ENCODE results near the gene HEXA. TPM values are rescaled to one million over a fixed set of nuclear protein-coding genes. Genes with fewer than 3 reads are reported as not detected.

HEXA gene
- total RNA-seq, 4 donors from 2014 or later: 35.7 to 61.2 (median 48.3) TPM

DNA sequence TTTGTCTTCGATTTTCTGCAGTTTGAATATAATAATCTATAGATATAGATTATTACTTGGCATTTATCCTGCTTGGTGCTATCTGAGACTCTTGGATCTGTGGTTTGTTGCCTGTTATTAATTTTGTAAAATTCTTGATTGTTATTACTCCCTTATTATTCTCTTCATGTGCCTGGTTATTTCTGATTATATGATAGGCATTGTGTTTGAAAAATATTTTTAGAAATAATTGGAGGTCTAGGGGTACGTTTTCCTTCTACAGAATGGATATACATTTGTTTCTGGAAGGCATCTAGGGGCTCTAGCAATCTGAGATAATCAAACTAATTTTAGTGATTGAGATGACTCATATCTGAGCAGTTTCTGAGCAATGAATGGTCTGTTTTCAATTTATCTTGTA is 41.0 kb downstream of the HEXA start:
- DNase-seq (ENCODE audit: low spot score in 2 of 2): no peak
- no peak overlapping the region for H3K4me3 ChIP-seq (ENCODE audit: low read depth, poor library complexity, severe bottlenecking)
- TF ChIP-seq, protein P1, sequence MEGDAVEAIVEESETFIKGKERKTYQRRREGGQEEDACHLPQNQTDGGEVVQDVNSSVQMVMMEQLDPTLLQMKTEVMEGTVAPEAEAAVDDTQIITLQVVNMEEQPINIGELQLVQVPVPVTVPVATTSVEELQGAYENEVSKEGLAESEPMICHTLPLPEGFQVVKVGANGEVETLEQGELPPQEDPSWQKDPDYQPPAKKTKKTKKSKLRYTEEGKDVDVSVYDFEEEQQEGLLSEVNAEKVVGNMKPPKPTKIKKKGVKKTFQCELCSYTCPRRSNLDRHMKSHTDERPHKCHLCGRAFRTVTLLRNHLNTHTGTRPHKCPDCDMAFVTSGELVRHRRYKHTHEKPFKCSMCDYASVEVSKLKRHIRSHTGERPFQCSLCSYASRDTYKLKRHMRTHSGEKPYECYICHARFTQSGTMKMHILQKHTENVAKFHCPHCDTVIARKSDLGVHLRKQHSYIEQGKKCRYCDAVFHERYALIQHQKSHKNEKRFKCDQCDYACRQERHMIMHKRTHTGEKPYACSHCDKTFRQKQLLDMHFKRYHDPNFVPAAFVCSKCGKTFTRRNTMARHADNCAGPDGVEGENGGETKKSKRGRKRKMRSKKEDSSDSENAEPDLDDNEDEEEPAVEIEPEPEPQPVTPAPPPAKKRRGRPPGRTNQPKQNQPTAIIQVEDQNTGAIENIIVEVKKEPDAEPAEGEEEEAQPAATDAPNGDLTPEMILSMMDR (IDR thresholded peaks at IDR 0.05): no peak
- TF ChIP-seq POLR2A (IDR thresholded peaks at IDR 0.05): no peak
- intact Hi-C loops (cut with DNase I; ENCODE audit: low total_unique reads): no loop called here
- 84 to 97% methylated on average over 2 of the region's 2 CpGs for WGBS, 2 donors

DNA sequence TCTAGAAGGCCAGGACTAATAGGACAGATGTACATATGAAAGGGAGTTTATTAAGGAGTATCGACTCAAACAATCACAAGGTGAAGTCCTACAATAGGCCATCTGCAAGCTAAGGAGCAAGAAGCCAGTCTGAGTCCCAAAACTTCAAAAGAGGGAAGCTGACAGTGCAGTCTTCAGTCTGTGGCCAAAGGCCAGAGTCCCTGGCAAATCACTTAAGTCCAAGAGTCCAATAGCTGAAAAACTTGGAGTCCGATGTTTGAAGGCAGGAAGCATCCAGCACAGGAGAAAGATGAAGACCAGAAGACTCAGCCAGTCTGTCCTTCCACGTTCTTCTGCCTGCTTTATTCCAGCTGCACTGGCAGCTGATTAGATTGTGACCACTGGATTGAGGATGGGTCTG is 44.8 kb downstream of the HEXA start:
- no peak overlapping the region for H3K4me3 ChIP-seq (ENCODE audit: low read depth, poor library complexity, severe bottlenecking)
- no peak for TF ChIP-seq POLR2A (IDR thresholded peaks at IDR 0.05)
- TF ChIP-seq, protein P1 (IDR thresholded peaks at IDR 0.05): no peak
- intact Hi-C loops (cut with DNase I; ENCODE audit: low total_unique reads): no loop called here
- DNase-seq (ENCODE audit: low spot score in 2 of 2): peak in 1 of 2 donors; percentile 49
- 93 to 94% methylated on average over 3 of the region's 3 CpGs for WGBS, 2 donors

DNA sequence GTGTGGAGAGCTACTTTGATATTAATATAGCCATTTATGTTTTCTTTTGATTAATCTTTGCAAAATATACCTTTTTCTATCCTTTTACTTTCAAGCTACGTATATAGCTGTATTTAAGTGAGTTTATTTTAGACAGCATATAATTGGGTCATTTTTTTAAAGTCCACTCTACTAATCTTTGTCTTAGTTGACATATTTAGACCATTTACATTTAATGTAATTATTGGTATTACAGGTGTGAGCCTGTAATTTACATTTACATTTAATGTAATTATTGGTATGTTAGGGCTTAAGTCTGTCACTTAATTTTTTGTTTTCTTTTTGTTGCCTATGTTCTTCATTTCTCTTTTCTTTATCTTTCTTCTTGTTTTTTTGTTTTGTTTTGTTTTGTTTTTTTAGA is 52.1 kb downstream of the HEXA start:
- TF ChIP-seq, protein P1 (IDR thresholded peaks at IDR 0.05): no peak
- no peak for TF ChIP-seq POLR2A (IDR thresholded peaks at IDR 0.05)
- 95 to 98% methylated on average over 1 of the region's 1 CpG for WGBS, 2 donors
- intact Hi-C loops (cut with DNase I; ENCODE audit: low total_unique reads): no loop called here
- H3K4me3 ChIP-seq (ENCODE audit: low read depth, poor library complexity, severe bottlenecking): no peak overlapping the region
- no peak for DNase-seq (ENCODE audit: low spot score in 2 of 2)

DNA sequence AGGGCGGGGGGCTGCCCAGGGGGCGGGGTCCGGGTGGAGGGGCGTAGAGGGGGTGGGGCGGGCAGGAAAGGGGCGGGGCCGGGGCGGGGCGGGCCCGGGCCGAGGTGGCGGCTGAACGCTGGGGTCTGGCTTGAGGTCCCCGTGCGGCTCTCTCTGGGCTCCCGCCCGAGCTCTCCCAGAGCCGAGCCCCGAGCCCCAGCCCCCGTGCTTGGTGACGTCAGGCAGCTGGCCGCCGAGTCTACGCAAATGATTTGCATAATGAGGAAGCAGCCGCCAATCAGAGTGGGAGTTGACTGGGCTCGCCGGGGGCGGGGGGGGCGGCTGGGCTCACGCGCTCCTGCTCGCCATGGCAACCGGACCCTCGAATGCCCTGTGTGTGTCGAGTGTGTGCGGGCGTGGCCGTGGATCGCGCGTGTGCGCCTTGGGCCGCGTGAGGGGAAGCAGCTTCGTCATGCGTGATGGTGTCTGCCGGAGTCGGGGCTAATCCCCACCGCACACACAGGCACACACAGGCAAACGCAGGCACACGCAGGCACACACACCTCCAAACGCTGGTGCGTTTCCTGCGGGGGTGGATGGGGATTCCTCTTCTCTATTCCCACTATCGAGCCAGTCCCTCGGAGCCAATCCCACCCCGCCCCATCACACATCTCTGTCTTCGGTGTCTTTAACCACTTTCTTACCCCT is 55.7 kb downstream of the HEXA start, which contains the start of gene CELF6:
Gene CELF6 (minus strand): TSS at position 173 of the 687 bp plus-strand sequence. CDS start 283 bp downstream, outside the sequence.
- peak within 1 kb of the TSS; percentile 14 for H3K4me3 ChIP-seq (ENCODE audit: low read depth, poor library complexity, severe bottlenecking)
- peak; percentile 58 to 93 for DNase-seq (ENCODE audit: low spot score in 2 of 2)
- WGBS, 2 donors: 1% methylated on average over 9 to 35 of the region's 58 CpGs
- no peak for TF ChIP-seq POLR2A (IDR thresholded peaks at IDR 0.05)
- TF ChIP-seq, protein P1 (IDR thresholded peaks at IDR 0.05): no peak
- intact Hi-C loops (cut with DNase I; ENCODE audit: low total_unique reads): no loop called here

DNA sequence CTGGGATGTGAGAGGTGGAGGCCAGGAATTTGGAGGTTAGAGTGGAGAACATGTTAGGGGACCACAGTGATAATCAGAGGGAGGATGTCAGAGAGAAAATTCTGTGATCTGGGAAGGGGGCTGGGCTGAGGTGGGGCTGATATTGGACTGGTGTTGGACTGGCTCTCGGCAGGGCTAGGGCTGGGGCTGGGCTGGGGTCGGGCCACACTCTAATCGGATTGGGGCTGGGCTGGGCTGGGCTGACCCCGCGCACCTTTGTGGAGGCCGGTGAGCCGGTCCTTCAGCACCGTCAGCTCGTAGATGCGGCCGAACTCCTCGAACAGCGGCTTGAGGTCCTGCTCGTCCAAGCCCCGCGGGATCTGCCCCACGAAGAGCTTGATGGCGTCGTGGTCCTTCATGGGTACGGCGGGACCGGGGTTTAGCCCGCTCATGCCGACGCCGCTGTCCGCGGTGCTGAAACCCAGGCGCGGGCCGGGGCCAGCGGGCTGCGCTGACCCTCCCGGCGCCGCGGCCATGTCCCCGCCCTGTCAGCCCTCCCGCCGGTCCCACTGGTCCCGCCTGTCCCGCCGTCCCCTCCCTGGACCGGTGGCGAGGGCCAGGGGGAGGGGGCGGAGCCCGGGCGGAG is 56.3 kb downstream of the HEXA start:
- intact Hi-C loops (cut with DNase I; ENCODE audit: low total_unique reads): no loop called here

More for the DNA sequence above, 56.3 kb downstream of the HEXA start:
- no peak overlapping the region for H3K4me3 ChIP-seq (ENCODE audit: low read depth, poor library complexity, severe bottlenecking)
- TF ChIP-seq, protein P1 (IDR thresholded peaks at IDR 0.05): no peak
- TF ChIP-seq POLR2A (IDR thresholded peaks at IDR 0.05): no peak
- 39 to 45% methylated on average over 7 to 10 of the region's 48 CpGs for WGBS, 2 donors
- DNase-seq (ENCODE audit: low spot score in 2 of 2): peak in 1 of 2 donors; percentile 89

Measured in lower leg skin (tissue), 4 donors.